ENCODE measurements around the gene CASP14. TPM values are rescaled to one million over a fixed set of nuclear protein-coding genes. Genes with fewer than 3 reads are reported as not detected.

The CASP14 gene
- total and polyA plus RNA-seq, 9 of the 15 experiments (the other 6 are each of a cell fraction or from before 2014, with no cell fraction given) = not detected

- no peak for TF ChIP-seq ZNF395 (CRISPR knock-in tag; IDR thresholded peaks at IDR 0.05)
- no peak for TF ChIP-seq CUX1 (CRISPR knock-in tag; IDR thresholded peaks at IDR 0.05)
- TF ChIP-seq GATAD2A (IDR thresholded peaks at IDR 0.05) = no peak
- TF ChIP-seq E2F1 (CRISPR knock-in tag; IDR thresholded peaks at IDR 0.05) = no peak
Observed at GRCh38 chr19:15037586-15037985, 11.7 kb upstream of the CASP14 start (continued).

Data from K562 (cell line).